Measurements from ENCODE around the gene PUM1.

GRCh38 chr1:30977511-30977910 is 88.0 kb downstream of the PUM1 start:
- no peak for TF ChIP-seq CTCF (IDR thresholded peaks at IDR 0.05; ENCODE audit: poor library complexity)
- TF ChIP-seq EZH2 (IDR thresholded peaks at IDR 0.05; ENCODE audit: borderline replicate concordance), result no peak
- TF ChIP-seq EZH2phosphoT487 (IDR thresholded peaks at IDR 0.05; ENCODE audit: low read depth, severe bottlenecking, unreplicated experiment), result no peak
